ENCODE measurements around the gene UBASH3B. TPM values are rescaled to one million over a fixed set of nuclear protein-coding genes. Genes with fewer than 3 reads are reported as not detected.

The UBASH3B gene
- total RNA-seq, 4 donors from 2014 or later = 4.2 to 41.2 (median 24.4) TPM

- DNase-seq (ENCODE audit: low spot score in 2 of 2) = no peak
- H3K4me3 ChIP-seq = no peak overlapping the region
- no peak overlapping the region for H3K27ac ChIP-seq
- H3K36me3 ChIP-seq = no peaks in the 10 kb centered on the region
- no peaks in the 10 kb centered on the region for H3K9me3 ChIP-seq
- 61% methylated on average over 8 of the region's 8 CpGs for WGBS
- no peak for TF ChIP-seq EP300 (IDR thresholded peaks at IDR 0.05)
- TF ChIP-seq, protein P1, sequence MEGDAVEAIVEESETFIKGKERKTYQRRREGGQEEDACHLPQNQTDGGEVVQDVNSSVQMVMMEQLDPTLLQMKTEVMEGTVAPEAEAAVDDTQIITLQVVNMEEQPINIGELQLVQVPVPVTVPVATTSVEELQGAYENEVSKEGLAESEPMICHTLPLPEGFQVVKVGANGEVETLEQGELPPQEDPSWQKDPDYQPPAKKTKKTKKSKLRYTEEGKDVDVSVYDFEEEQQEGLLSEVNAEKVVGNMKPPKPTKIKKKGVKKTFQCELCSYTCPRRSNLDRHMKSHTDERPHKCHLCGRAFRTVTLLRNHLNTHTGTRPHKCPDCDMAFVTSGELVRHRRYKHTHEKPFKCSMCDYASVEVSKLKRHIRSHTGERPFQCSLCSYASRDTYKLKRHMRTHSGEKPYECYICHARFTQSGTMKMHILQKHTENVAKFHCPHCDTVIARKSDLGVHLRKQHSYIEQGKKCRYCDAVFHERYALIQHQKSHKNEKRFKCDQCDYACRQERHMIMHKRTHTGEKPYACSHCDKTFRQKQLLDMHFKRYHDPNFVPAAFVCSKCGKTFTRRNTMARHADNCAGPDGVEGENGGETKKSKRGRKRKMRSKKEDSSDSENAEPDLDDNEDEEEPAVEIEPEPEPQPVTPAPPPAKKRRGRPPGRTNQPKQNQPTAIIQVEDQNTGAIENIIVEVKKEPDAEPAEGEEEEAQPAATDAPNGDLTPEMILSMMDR (IDR thresholded peaks at IDR 0.05) = no peak
- no peak for TF ChIP-seq POLR2AphosphoS5 (IDR thresholded peaks at IDR 0.05)
- no peak for TF ChIP-seq POLR2A (IDR thresholded peaks at IDR 0.05)
- no peaks in the 10 kb centered on the region for H3K4me1 ChIP-seq
- peaks cover 6% of the 10 kb centered on the region for H3K27me3 ChIP-seq
Observed at GRCh38 chr11:122773781-122774266, 118.3 kb downstream of the UBASH3B start.

- H3K27ac ChIP-seq = no peak overlapping the region
- peaks cover 6% of the 10 kb centered on the region for H3K27me3 ChIP-seq
- no peak overlapping the region for H3K4me3 ChIP-seq
- H3K4me1 ChIP-seq = peaks cover under 1% of the 10 kb centered on the region
- whole genome bisulfite sequencing = 63% methylated on average over 3 of the region's 3 CpGs
- H3K36me3 ChIP-seq = no peaks in the 10 kb centered on the region
- no peaks in the 10 kb centered on the region for H3K9me3 ChIP-seq
- TF ChIP-seq POLR2AphosphoS5 (IDR thresholded peaks at IDR 0.05) (no peak), POLR2A (IDR thresholded peaks at IDR 0.05) (no peak), EP300 (IDR thresholded peaks at IDR 0.05) (no peak)
- TF ChIP-seq, protein P1 (IDR thresholded peaks at IDR 0.05) = no peak
- DNase-seq (ENCODE audit: low spot score in 2 of 2) = no peak
Observed at GRCh38 chr11:122775675-122776271, 120.3 kb downstream of the UBASH3B start.

DNA sequence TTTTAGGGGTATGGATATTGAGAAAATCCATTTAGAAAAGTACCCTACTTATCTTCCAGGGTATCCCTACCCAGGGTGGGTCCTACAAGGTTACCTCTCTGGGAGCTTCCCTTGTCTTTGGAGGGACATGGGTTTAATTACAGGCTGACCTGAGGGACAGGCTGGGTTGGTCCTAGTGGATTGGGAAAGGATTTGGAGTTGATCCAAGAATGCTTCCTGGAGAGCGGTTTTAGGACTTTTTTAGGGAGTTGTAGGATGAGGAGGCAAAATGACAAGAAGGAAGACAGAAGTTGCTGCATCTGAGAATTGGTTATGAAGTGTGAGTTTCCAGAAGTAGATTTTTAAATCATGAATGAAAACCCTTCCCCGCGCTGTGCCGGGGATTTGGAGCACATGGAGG lies 121.0 kb downstream of the UBASH3B start:
- no peaks in the 10 kb centered on the region for H3K9me3 ChIP-seq
- TF ChIP-seq POLR2AphosphoS5 (IDR thresholded peaks at IDR 0.05) = no peak
- TF ChIP-seq EP300 (IDR thresholded peaks at IDR 0.05) = no peak
- TF ChIP-seq POLR2A (IDR thresholded peaks at IDR 0.05) = no peak
- TF ChIP-seq, protein P1 (IDR thresholded peaks at IDR 0.05) = no peak
- WGBS = 84% methylated on average over 4 of the region's 4 CpGs
- peaks cover 6% of the 10 kb centered on the region for H3K27me3 ChIP-seq
- H3K36me3 ChIP-seq = no peaks in the 10 kb centered on the region
- H3K4me1 ChIP-seq = peaks cover 8% of the 10 kb centered on the region
- no peak overlapping the region for H3K27ac ChIP-seq
- DNase-seq (ENCODE audit: low spot score in 2 of 2) = no peak
- no peak overlapping the region for H3K4me3 ChIP-seq

GRCh38 chr11:122777343-122777742 lies 121.8 kb downstream of the UBASH3B start:
- Histone ChIP-seq H3K4me1 (peaks cover 8% of the 10 kb centered on the region), H3K4me3 (no peak overlapping the region), H3K27ac (no peak overlapping the region), H3K9me3 (no peaks in the 10 kb centered on the region), H3K27me3 (peaks cover 6% of the 10 kb centered on the region), H3K36me3 (no peaks in the 10 kb centered on the region)
- DNase-seq (ENCODE audit: low spot score in 2 of 2) = no peak
- no peak for TF ChIP-seq POLR2AphosphoS5 (IDR thresholded peaks at IDR 0.05)
- TF ChIP-seq, protein P1 (IDR thresholded peaks at IDR 0.05) = no peak
- WGBS = 84% methylated on average over 2 of the region's 3 CpGs

GRCh38 chr11:122778148-122778547 lies 122.6 kb downstream of the UBASH3B start:
- DNase-seq (ENCODE audit: low spot score in 2 of 2) = no peak
- TF ChIP-seq POLR2A (IDR thresholded peaks at IDR 0.05) (no peak), EP300 (IDR thresholded peaks at IDR 0.05) (no peak), POLR2AphosphoS5 (IDR thresholded peaks at IDR 0.05) (no peak)
- TF ChIP-seq, protein P1 (IDR thresholded peaks at IDR 0.05) = no peak
- WGBS = 82% methylated on average over 2 of the region's 2 CpGs
- H3K27me3 ChIP-seq = peaks cover 6% of the 10 kb centered on the region
- H3K36me3 ChIP-seq = no peaks in the 10 kb centered on the region
- H3K27ac ChIP-seq = no peak overlapping the region
- H3K9me3 ChIP-seq = no peaks in the 10 kb centered on the region
- H3K4me3 ChIP-seq = no peak overlapping the region
- H3K4me1 ChIP-seq = peaks cover 8% of the 10 kb centered on the region

Measured in suprapubic skin (tissue), 4 donors.